ENCODE measurements around the gene EID2B.

EID2B gene

GRCh38 chr19:39514840-39515550 lies 17.7 kb downstream of the EID2B start, which contains the start of gene SELENOV:
Gene SELENOV (plus strand): TSS chr19:39515139. CDS start chr19:39515213, 74 bp downstream.
- DNase-seq (ENCODE audit: low read depth) = no peak
- in situ Hi-C loops (cut with HindIII; ENCODE audit: low sequenced_read_pairs) = no loop called here
- no peak for TF ChIP-seq CTCF (IDR thresholded peaks at IDR 0.05; ENCODE audit: low read depth, low read length, missing control alignments)
- peak within 1 kb of the TSS; percentile 20 for H3K4me3 ChIP-seq (ENCODE audit: low read depth, low read length)

- TF ChIP-seq CTCF (IDR thresholded peaks at IDR 0.05; ENCODE audit: low read depth, low read length, missing control alignments) = no peak
- in situ Hi-C loops (cut with HindIII; ENCODE audit: low sequenced_read_pairs) = no loop called here
- H3K4me3 ChIP-seq (ENCODE audit: low read depth, low read length) = no peak overlapping the region
- no peak for DNase-seq (ENCODE audit: low read depth)
Observed at GRCh38 chr19:39512988-39513387, 19.7 kb downstream of the EID2B start.

GRCh38 chr19:39509233-39509632 lies 23.4 kb downstream of the EID2B start:
- no peak overlapping the region for H3K4me3 ChIP-seq (ENCODE audit: low read depth, low read length)
- TF ChIP-seq CTCF (IDR thresholded peaks at IDR 0.05; ENCODE audit: low read depth, low read length, missing control alignments) = no peak
- no peak for DNase-seq (ENCODE audit: low read depth)
- in situ Hi-C loops (cut with HindIII; ENCODE audit: low sequenced_read_pairs) = no loop called here

- no peak overlapping the region for H3K4me3 ChIP-seq (ENCODE audit: low read depth, low read length)
- TF ChIP-seq CTCF (IDR thresholded peaks at IDR 0.05; ENCODE audit: low read depth, low read length, missing control alignments) = no peak
- in situ Hi-C loops (cut with HindIII; ENCODE audit: low sequenced_read_pairs) = no loop called here
- DNase-seq (ENCODE audit: low read depth) = no peak
Observed at GRCh38 chr19:39508629-39509028, 24.0 kb downstream of the EID2B start.

GRCh38 chr19:39507715-39508364 lies 24.8 kb downstream of the EID2B start:
- H3K4me3 ChIP-seq (ENCODE audit: low read depth, low read length) = peak overlapping the region; percentile 59
- TF ChIP-seq CTCF (IDR thresholded peaks at IDR 0.05; ENCODE audit: low read depth, low read length, missing control alignments) = no peak
- DNase-seq (ENCODE audit: low read depth) = no peak
- in situ Hi-C loops (cut with HindIII; ENCODE audit: low sequenced_read_pairs) = no loop called here

- no peak for DNase-seq (ENCODE audit: low read depth)
- H3K4me3 ChIP-seq (ENCODE audit: low read depth, low read length) = peak overlapping the region; percentile 59
- in situ Hi-C loops (cut with HindIII; ENCODE audit: low sequenced_read_pairs) = no loop called here
- TF ChIP-seq CTCF (IDR thresholded peaks at IDR 0.05; ENCODE audit: low read depth, low read length, missing control alignments) = no peak
Observed at GRCh38 chr19:39506944-39507714, 25.5 kb downstream of the EID2B start.

Data from astrocyte of the cerebellum (primary cell).